Measurements from ENCODE around the gene LOXHD1.

Gene LOXHD1

GRCh38 chr18:46439037-46439436 is 218.0 kb downstream of the LOXHD1 start:
- H3K27ac ChIP-seq, result no peak overlapping the region
- TF ChIP-seq CTCF (IDR thresholded peaks at IDR 0.05) (no peak), ZFX (IDR thresholded peaks at IDR 0.05; ENCODE audit: borderline replicate concordance) (no peak)

- no peak overlapping the region for H3K27ac ChIP-seq
Measured at GRCh38 chr18:46437061-46437460, 220.0 kb downstream of the LOXHD1 start.

GRCh38 chr18:46436621-46437020 is 220.4 kb downstream of the LOXHD1 start:
- TF ChIP-seq ZFX (IDR thresholded peaks at IDR 0.05; ENCODE audit: borderline replicate concordance) (no peak), CTCF (IDR thresholded peaks at IDR 0.05) (no peak)
- H3K27ac ChIP-seq, result no peak overlapping the region

More at GRCh38 chr18:46437061-46437460, 220.0 kb downstream of the LOXHD1 start:
- no peak for TF ChIP-seq CTCF (IDR thresholded peaks at IDR 0.05)
- no peak for TF ChIP-seq ZFX (IDR thresholded peaks at IDR 0.05; ENCODE audit: borderline replicate concordance)

- TF ChIP-seq CTCF (IDR thresholded peaks at IDR 0.05), result no peak
- no peak for TF ChIP-seq ZFX (IDR thresholded peaks at IDR 0.05; ENCODE audit: borderline replicate concordance)
Measured at GRCh38 chr18:46435031-46435430, 222.0 kb downstream of the LOXHD1 start.

GRCh38 chr18:46434629-46435028 is 222.4 kb downstream of the LOXHD1 start:
- no peak for TF ChIP-seq ZFX (IDR thresholded peaks at IDR 0.05; ENCODE audit: borderline replicate concordance)
- H3K27ac ChIP-seq, result no peak overlapping the region

More at GRCh38 chr18:46435031-46435430, 222.0 kb downstream of the LOXHD1 start:
- no peak overlapping the region for H3K27ac ChIP-seq

- TF ChIP-seq ZFX (IDR thresholded peaks at IDR 0.05; ENCODE audit: borderline replicate concordance), result no peak
- TF ChIP-seq CTCF (IDR thresholded peaks at IDR 0.05), result no peak
- H3K27ac ChIP-seq, result no peak overlapping the region
Measured at GRCh38 chr18:46433121-46433826, 223.7 kb downstream of the LOXHD1 start.

GRCh38 chr18:46431522-46432171 is 225.4 kb downstream of the LOXHD1 start:
- no peak overlapping the region for H3K27ac ChIP-seq
- TF ChIP-seq CTCF (IDR thresholded peaks at IDR 0.05) (no peak), ZFX (IDR thresholded peaks at IDR 0.05; ENCODE audit: borderline replicate concordance) (no peak)
